SU-DHL-6 (cell line): ENCODE results near the gene TMEM30B.

Source experiments
- H2AFZ ChIP-seq: fragments of 200-600 bp; sonication (generic); 2 replicates; pipeline ENCODE4 v1.6.1; 2014; ENCODE audit warnings: low read depth, mild to moderate bottlenecking, moderate library complexity, mixed read lengths, antibody characterized with exemption, low read length; ENCODE audit not compliant: severe bottlenecking
- H3F3A ChIP-seq: fragments of 200-600 bp; shearing (Covaris generic); 2 replicates; pipeline ENCODE4 v1.6.0; 2016; ENCODE audit warnings: antibody characterized with exemption, mild to moderate bottlenecking; ENCODE audit not compliant: insufficient read depth
- H3K27ac ChIP-seq: fragments of 200-600 bp; sonication (generic); 2 replicates; pipeline ENCODE4 v1.5.1; 2016; ENCODE audit warnings: low read depth, mild to moderate bottlenecking, low read length, moderate library complexity, mixed read lengths
- H3K27me3 ChIP-seq: fragments of 200-600 bp; sonication (generic), shearing (Covaris generic); 2 replicates; pipeline ENCODE4 v1.6.0; 2014; ENCODE audit warnings: mild to moderate bottlenecking, low read length
- H3K36me3 ChIP-seq: fragments of 200-600 bp; sonication (generic); 2 replicates; pipeline ENCODE4 v1.6.1; 2014; ENCODE audit warnings: mild to moderate bottlenecking, low read length, mixed read lengths
- H3K4me2 ChIP-seq: fragments of 300-600, 200-600 bp; shearing (Covaris generic), sonication (generic); 2 replicates; pipeline ENCODE4 v1.6.0; 2014; ENCODE audit warnings: low read length, low read depth, mild to moderate bottlenecking; ENCODE audit not compliant: poor library complexity, severe bottlenecking
- H3K4me3 ChIP-seq: fragments of 200-600 bp; sonication (generic); 2 replicates; pipeline ENCODE4 v1.5.1; 2014; ENCODE audit warnings: antibody characterized with exemption, low read length, mild to moderate bottlenecking, mixed read lengths; ENCODE audit not compliant: insufficient read depth, poor library complexity, severe bottlenecking
- H3K79me2 ChIP-seq: fragments of 200-600 bp; sonication (generic); 2 replicates; pipeline ENCODE4 v1.6.1; 2014; ENCODE audit warnings: mild to moderate bottlenecking, low read length, moderate library complexity; ENCODE audit not compliant: insufficient read depth
- H3K9ac ChIP-seq: fragments of 200-600 bp; sonication (generic); 2 replicates; pipeline ENCODE4 v1.7.0; 2014; ENCODE audit warnings: mild to moderate bottlenecking, low read length
- H3K9me2 ChIP-seq: fragments of 200-600 bp; sonication (generic); replicated peaks from 2 replicates; pipeline ENCODE4 v1.6.1; 2014; ENCODE audit warnings: low read length; ENCODE audit not compliant: insufficient read depth
- H3K9me3 ChIP-seq: fragments of 200-600 bp; sonication (generic); 2 replicates; pipeline ENCODE4 v1.6.1; 2014; ENCODE audit warnings: low read length, mixed read lengths; ENCODE audit not compliant: insufficient read depth
- H4K20me1 ChIP-seq: fragments of 200-600 bp; sonication (generic); 2 replicates; pipeline ENCODE4 v1.6.1; 2014; ENCODE audit warnings: low read depth, mild to moderate bottlenecking, antibody characterized with exemption, low read length, moderate library complexity, mixed read lengths
- EZH2phosphoT487 ChIP-seq: fragments of 200-600 bp; sonication (generic), shearing (Covaris generic); conservative IDR thresholded peaks from 2 replicates; pipeline ENCODE4 v1.6.1; 2018; ENCODE audit warnings: mild to moderate bottlenecking, antibody characterized with exemption, low read length, moderate library complexity, mixed read lengths
- TF ChIP-seq, protein P1 (sequence below): fragments of 200-600 bp; sonication (generic); IDR thresholded peaks from one replicate; pipeline ENCODE4 v1.5.1; 2017; ENCODE audit warnings: antibody characterized with exemption, mild to moderate bottlenecking, low read length, moderate library complexity; ENCODE audit not compliant: insufficient read depth, poor library complexity, severe bottlenecking

The TMEM30B gene

DNA sequence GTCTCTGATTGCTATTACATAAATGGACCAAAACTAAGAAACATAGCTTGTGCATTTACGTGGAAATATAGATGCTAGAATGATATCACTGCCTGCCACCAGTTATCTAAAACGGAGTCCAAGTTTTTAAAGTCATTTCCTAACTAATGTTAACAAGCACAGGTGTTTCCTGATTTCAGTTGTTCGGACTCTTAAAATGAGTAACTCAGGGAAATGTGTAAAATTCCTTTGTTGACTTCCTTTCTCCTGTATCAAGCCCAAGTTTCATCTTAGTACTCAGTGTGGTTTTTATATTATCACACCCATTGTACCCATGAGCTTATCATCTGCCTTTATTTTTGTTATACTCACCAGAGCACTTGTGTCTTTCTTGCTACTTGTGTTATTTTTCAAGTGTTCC is 27.1 kb upstream of the TMEM30B start:
- TF ChIP-seq, protein P1, sequence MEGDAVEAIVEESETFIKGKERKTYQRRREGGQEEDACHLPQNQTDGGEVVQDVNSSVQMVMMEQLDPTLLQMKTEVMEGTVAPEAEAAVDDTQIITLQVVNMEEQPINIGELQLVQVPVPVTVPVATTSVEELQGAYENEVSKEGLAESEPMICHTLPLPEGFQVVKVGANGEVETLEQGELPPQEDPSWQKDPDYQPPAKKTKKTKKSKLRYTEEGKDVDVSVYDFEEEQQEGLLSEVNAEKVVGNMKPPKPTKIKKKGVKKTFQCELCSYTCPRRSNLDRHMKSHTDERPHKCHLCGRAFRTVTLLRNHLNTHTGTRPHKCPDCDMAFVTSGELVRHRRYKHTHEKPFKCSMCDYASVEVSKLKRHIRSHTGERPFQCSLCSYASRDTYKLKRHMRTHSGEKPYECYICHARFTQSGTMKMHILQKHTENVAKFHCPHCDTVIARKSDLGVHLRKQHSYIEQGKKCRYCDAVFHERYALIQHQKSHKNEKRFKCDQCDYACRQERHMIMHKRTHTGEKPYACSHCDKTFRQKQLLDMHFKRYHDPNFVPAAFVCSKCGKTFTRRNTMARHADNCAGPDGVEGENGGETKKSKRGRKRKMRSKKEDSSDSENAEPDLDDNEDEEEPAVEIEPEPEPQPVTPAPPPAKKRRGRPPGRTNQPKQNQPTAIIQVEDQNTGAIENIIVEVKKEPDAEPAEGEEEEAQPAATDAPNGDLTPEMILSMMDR: no peak
- TF ChIP-seq EZH2phosphoT487: no peak
- Histone ChIP-seq H2AFZ (no peak overlapping the region), H3K27ac (no peak overlapping the region), H3K27me3 (no peaks in the 10 kb centered on the region), H3K4me2 (no peak overlapping the region), H3K36me3 (no peaks in the 10 kb centered on the region), H3F3A (no peaks in the 10 kb centered on the region), H3K9me3 (peaks cover 10% of the 10 kb centered on the region; the same call in 1 of the 2 replicates), H3K9me2 (no peaks in the 10 kb centered on the region), H3K79me2 (no peaks in the 10 kb centered on the region), H3K9ac (no peak overlapping the region), H4K20me1 (no peaks in the 10 kb centered on the region), H3K4me3 (no peak overlapping the region)

DNA sequence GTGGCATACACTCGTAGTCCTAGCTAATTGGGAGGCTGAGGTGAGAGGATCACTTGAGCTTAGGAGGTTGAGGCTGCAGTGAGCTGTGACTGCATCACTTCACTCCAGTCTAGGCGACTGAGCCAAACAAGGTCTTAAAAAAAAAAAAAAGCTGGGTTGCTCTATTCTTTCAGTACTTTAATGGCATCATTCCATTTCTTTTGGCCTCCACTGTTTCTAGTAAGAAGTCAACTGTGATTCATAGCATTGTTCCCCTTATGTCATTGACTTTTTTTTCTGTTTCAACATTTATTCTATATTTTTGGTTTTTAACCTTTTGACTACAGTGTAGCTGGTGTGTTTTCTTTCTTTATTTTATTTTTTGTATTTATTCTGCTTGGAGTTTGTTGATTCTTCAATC is 23.6 kb upstream of the TMEM30B start:
- H2AFZ ChIP-seq: no peak overlapping the region
- no peaks in the 10 kb centered on the region for H3K79me2 ChIP-seq
- TF ChIP-seq, protein P1: no peak
- TF ChIP-seq EZH2phosphoT487: no peak
- H3K9ac ChIP-seq: no peak overlapping the region
- H3K27ac ChIP-seq: no peak overlapping the region
- no peak overlapping the region for H3K4me3 ChIP-seq
- no peaks in the 10 kb centered on the region for H4K20me1 ChIP-seq
- H3K9me3 ChIP-seq: no peaks in the 10 kb centered on the region
- no peaks in the 10 kb centered on the region for H3K9me2 ChIP-seq
- H3K36me3 ChIP-seq: no peaks in the 10 kb centered on the region
- no peaks in the 10 kb centered on the region for H3K27me3 ChIP-seq
- H3K4me2 ChIP-seq: no peak overlapping the region
- H3F3A ChIP-seq: no peaks in the 10 kb centered on the region

DNA sequence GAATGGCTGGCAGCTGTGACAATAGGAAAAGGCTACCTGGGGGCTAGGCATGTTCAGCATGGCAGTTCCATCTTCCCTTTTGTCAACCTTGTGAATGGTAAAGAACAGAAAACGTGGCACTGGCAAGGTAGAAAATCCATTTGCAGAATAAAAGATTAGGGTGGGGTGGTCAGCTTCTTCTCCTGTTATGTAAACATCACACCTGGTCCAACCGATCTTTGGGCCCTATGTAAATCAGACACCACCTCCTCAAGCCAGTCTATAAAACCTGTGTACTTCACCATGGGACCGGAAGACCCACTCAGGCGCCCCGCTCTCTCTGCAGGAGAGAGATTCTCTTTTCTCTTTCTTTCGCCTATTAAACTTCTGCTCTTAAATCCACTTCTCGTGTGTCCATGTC is 19.6 kb upstream of the TMEM30B start:
- no peak overlapping the region for H3K4me2 ChIP-seq
- H3K4me3 ChIP-seq: no peak overlapping the region
- H3K27ac ChIP-seq: no peak overlapping the region
- TF ChIP-seq EZH2phosphoT487: no peak
- TF ChIP-seq, protein P1: no peak
- H3K27me3 ChIP-seq: no peaks in the 10 kb centered on the region
- no peaks in the 10 kb centered on the region for H3K36me3 ChIP-seq
- H3K9me3 ChIP-seq: no peaks in the 10 kb centered on the region
- H2AFZ ChIP-seq: no peak overlapping the region
- no peaks in the 10 kb centered on the region for H3F3A ChIP-seq
- no peaks in the 10 kb centered on the region for H3K9me2 ChIP-seq
- no peak overlapping the region for H3K9ac ChIP-seq
- H3K79me2 ChIP-seq: no peaks in the 10 kb centered on the region
- H4K20me1 ChIP-seq: no peaks in the 10 kb centered on the region

DNA sequence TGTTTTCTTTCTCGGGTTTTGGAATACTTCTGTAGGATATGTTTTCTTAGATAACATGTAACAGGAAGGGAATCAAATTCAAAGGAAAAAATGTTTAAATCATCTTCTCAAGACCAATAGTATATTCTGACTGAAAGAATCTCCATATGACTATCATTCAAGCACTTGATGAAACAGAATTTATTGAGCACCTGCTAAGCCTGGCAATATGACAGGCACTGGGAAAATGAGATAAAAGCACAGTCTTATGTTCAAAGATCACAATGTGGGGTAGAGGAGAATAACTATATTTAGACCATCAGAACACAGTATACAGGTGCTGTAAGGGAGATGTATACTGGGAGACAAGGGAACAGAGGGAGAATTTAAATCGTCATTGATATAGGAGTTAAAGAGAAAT is 19.1 kb upstream of the TMEM30B start:
- Histone ChIP-seq H3K9me2 (no peaks in the 10 kb centered on the region), H3K27ac (no peak overlapping the region), H3K9ac (no peak overlapping the region), H3K79me2 (no peaks in the 10 kb centered on the region), H2AFZ (no peak overlapping the region), H4K20me1 (no peaks in the 10 kb centered on the region), H3K4me3 (no peak overlapping the region), H3K36me3 (no peaks in the 10 kb centered on the region), H3F3A (no peaks in the 10 kb centered on the region), H3K4me2 (no peak overlapping the region), H3K9me3 (no peaks in the 10 kb centered on the region), H3K27me3 (no peaks in the 10 kb centered on the region)
- TF ChIP-seq, protein P1: no peak
- TF ChIP-seq EZH2phosphoT487: no peak
